ENCODE results near the gene CDK6.

CDK6 gene

DNA sequence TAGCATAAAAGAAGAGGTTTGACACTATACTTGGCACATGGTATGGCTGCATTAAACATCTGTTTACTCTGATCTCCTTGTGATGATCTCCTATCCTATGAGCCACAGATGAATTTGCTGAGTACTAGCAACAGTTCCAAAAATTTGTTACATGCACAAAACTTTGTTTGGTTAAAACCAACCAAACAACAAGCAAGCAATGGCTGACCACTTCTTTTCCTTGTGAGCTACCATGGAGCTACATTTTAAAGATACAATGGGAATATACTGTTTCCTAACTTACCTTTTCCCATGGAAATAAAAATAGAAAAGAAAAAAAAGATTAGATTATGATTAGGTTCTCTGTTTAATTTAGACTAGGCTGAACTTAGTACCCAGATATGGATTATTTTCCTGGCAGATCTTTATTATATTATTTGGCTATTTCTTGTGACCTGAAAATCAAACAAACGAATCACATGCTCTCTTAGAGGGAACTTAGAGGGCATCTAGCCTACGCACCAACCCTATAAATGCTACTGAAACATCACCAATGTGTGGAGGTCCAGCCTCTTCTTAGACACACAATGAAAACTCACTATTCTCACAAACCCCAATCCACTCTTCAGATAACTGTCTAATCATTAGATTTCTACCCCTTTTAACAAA is 166.0 kb downstream of the CDK6 start:
- H3K4me3 Mint-ChIP-seq, result no peak overlapping the region
- H3K4me1 Mint-ChIP-seq, result peaks cover 6% of the 10 kb centered on the region
- ATAC-seq (ENCODE audit: low read depth) (no peak), DNase-seq (ENCODE audit: low spot score in 2 of 2) (no peak)
- no peak overlapping the region for H3K27ac Mint-ChIP-seq
- no peaks in the 10 kb centered on the region for H3K27me3 Mint-ChIP-seq
- H3K36me3 Mint-ChIP-seq, result peaks cover 5% of the 10 kb centered on the region
- H3K9me3 Mint-ChIP-seq, result no peaks in the 10 kb centered on the region

DNA sequence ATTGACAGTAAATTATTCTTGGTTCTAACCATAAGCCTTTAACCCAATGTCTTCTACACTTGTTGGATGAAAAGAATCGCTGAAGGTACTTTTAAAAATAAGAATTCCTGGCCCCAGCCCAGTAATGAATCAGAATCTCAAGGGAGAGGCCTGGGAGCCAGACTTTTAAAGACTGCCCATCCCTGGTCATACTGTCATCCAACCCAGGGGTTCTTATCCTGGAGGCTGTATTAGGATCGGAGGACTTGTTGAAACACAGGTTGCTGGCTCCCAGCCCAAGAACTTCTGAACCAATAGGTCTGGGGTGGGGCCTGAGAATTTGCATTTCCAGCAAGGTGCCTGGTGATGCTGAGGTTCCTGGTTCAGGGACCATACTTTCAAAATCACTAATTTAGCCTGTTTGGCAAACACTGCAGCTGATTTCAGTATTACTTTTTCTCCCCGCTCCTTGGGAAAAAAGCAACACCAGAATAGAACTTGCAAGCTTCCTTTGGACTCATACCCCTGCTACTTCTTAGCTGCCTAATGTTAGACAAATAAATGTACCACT is 166.7 kb downstream of the CDK6 start:
- Mint-ChIP-seq H3K9me3 (no peaks in the 10 kb centered on the region), H3K36me3 (peaks cover 5% of the 10 kb centered on the region), H3K4me1 (peaks cover 6% of the 10 kb centered on the region), H3K27me3 (no peaks in the 10 kb centered on the region), H3K4me3 (no peak overlapping the region), H3K27ac (no peak overlapping the region)
- ATAC-seq (ENCODE audit: low read depth), result no peak
- DNase-seq (ENCODE audit: low spot score in 2 of 2), result no peak

DNA sequence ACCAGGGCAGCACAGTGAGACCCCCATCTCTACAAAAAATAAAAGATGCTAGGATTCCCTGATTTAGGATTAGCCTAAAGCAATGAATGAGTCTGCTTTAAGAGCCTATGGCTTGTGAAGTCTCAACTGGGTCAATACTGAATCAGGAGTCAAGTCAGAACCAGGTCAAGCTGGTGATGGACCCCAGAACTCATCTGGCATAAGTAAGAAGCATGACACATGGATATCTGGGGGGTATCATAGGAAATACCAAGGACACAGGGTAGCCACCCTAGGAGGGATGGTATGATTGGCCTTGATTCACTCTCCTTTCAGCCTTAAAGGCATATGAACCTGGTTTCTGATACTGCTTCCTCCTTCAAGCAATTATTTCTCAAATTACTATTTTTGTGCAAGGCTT is 167.8 kb downstream of the CDK6 start:
- peaks cover 3% of the 10 kb centered on the region for H3K4me1 Mint-ChIP-seq
- DNase-seq (ENCODE audit: low spot score in 2 of 2) (no peak), ATAC-seq (ENCODE audit: low read depth) (no peak)
- no peaks in the 10 kb centered on the region for H3K27me3 Mint-ChIP-seq
- no peak overlapping the region for H3K4me3 Mint-ChIP-seq
- H3K36me3 Mint-ChIP-seq, result peaks cover 3% of the 10 kb centered on the region
- no peaks in the 10 kb centered on the region for H3K9me3 Mint-ChIP-seq
- H3K27ac Mint-ChIP-seq, result no peak overlapping the region

DNA sequence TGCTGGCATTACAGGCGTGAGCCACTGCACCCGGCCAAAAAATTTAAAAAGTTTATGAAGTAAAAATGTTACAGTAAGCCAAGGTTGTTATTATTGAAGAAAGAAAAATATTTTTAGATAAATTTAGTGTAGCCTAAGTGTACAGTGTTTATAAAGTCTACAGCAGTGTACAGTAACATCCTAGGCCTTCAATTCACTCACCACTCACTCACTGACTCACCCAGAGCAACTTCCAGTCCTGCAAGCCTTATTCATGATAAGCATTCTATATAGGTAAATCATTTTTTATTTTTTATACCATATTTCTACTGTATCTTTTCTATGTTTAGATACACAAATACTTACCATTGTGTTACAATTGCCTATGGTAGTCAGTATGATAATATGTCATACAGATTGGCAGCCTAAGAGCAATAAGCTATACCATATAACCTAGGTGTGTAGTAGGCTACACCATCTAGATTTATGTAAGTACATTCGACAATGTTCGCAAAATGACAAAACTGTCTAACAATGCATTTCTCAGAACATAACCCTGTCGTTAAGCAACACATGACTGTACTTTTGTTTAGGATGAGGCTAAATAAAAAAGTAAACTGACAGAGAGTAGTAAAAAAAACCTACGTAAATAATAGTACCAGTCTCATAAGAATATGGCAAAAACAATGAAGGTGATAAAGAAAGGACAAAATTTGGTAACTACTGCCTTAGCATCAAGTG is 168.4 kb downstream of the CDK6 start:
- H3K36me3 Mint-ChIP-seq, result peaks cover 3% of the 10 kb centered on the region
- H3K9me3 Mint-ChIP-seq, result no peaks in the 10 kb centered on the region
- H3K27me3 Mint-ChIP-seq, result no peaks in the 10 kb centered on the region
- ATAC-seq (ENCODE audit: low read depth) (no peak), DNase-seq (ENCODE audit: low spot score in 2 of 2) (no peak)
- peaks cover 3% of the 10 kb centered on the region for H3K4me1 Mint-ChIP-seq
- H3K4me3 Mint-ChIP-seq, result no peak overlapping the region
- H3K27ac Mint-ChIP-seq, result no peak overlapping the region

DNA sequence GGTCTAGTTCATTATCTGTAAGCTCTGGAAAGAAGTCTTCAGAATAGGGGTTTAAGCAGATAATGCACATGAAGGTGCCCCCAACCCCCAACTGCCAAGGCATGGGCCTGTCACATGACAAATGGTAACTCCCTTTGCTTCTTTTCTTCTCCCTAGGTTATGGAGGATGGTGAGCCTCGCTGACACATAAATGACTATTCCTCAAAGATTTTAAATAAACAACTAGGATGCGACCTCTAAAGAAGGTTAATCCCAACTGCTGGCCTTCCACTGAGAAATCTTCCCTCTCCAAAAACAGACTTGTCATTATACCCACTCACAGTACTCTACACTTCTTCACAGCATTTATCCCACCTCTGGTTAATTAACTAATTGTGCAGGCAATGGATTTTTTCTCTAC is 170.4 kb downstream of the CDK6 start:
- ATAC-seq (ENCODE audit: low read depth), result no peak
- Mint-ChIP-seq H3K4me1 (peaks cover 3% of the 10 kb centered on the region), H3K27me3 (no peaks in the 10 kb centered on the region), H3K9me3 (no peaks in the 10 kb centered on the region), H3K27ac (no peak overlapping the region), H3K36me3 (peaks cover 3% of the 10 kb centered on the region), H3K4me3 (no peak overlapping the region)
- DNase-seq (ENCODE audit: low spot score in 2 of 2), result no peak

DNA sequence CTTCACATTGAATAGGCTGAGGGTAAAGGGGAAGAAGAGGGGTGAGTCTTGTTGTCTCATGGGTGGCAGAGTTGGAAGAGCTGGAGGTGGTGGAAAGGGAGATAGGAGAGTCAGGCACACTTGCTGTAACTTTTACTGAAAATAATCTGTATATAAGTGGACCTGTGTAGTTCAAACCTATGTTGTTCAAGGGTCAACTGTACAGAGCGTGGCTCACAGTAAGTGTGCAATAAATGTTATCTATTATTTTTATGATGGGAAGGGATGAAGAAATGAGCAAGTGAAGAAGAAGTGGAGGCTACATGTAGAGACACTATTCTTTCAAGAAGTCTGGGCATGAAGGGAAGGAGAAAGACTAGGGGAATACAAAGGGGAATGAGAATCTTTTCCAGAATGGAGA is 174.7 kb downstream of the CDK6 start:
- Mint-ChIP-seq H3K4me3 (no peak overlapping the region), H3K27me3 (no peaks in the 10 kb centered on the region), H3K9me3 (no peaks in the 10 kb centered on the region), H3K36me3 (peaks cover 8% of the 10 kb centered on the region), H3K27ac (no peak overlapping the region), H3K4me1 (peaks cover 3% of the 10 kb centered on the region)
- ATAC-seq (ENCODE audit: low read depth) (no peak), DNase-seq (ENCODE audit: low spot score in 2 of 2) (no peak)

DNA sequence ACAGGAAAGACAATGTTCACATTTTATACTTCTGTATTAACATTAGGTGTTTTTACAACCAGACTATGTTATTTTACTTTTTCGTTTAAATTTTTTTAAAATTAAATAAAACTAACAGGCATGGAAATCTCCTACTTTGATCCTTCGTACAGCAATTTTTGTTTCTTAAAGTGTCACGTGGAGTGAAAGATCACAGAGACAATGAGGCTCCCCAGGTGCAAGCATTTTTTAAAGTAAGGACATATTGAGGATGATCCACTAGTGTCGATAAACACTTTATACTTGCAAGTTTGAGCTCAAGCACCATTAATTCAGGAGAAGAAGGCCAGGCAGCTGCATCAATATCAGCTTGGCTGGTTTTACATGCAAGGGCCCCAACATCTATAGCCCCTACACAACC is 177.7 kb downstream of the CDK6 start:
- Mint-ChIP-seq H3K4me3 (no peak overlapping the region), H3K36me3 (peaks cover 8% of the 10 kb centered on the region), H3K9me3 (no peaks in the 10 kb centered on the region), H3K4me1 (peaks cover 3% of the 10 kb centered on the region), H3K27ac (no peak overlapping the region), H3K27me3 (no peaks in the 10 kb centered on the region)
- DNase-seq (ENCODE audit: low spot score in 2 of 2) (no peak), ATAC-seq (ENCODE audit: low read depth) (no peak)

DNA sequence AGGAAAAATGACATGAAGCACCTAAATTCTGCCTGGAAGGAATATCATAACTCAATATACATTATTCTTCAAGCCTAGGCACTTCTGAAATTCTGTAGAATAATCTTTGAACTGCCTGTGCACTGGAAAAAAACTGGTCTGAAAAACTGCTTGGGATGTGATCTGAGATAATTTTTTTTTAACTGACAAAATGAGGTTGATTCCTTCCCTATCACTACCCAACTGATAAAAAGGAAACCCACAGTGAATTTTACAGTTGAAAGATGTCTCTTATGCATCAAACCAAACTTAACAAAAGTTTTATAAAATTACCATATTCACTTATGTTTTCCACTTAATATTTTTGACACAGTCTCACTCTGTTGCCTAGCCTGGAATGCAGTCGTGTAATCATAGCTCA is 179.0 kb downstream of the CDK6 start:
- peaks cover 8% of the 10 kb centered on the region for H3K36me3 Mint-ChIP-seq
- ATAC-seq (ENCODE audit: low read depth), result no peak
- no peaks in the 10 kb centered on the region for H3K27me3 Mint-ChIP-seq
- no peak for DNase-seq (ENCODE audit: low spot score in 2 of 2)
- H3K4me3 Mint-ChIP-seq, result no peak overlapping the region
- no peak overlapping the region for H3K27ac Mint-ChIP-seq
- H3K4me1 Mint-ChIP-seq, result peaks cover 3% of the 10 kb centered on the region
- H3K9me3 Mint-ChIP-seq, result no peaks in the 10 kb centered on the region

DNA sequence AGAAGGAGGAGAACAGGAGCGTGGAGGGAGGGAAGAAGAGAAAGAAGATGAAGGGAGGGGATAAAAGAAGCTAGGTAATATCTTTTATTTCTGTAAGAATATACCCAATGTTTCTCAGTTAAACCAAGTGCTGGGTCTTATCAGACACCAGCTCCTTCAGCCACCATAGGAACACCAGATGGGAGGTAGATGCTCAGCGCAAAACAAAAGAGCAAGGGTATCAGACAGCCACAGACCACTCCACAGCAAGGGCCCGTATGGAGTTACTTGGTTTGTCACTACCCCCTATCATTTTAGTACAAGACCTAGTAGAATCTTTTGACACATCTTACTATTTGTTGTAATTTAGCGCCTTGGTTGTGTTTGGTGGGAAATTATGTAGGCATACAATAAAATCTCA is 180.3 kb downstream of the CDK6 start:
- Mint-ChIP-seq H3K4me1 (peaks cover 3% of the 10 kb centered on the region), H3K27ac (no peak overlapping the region), H3K9me3 (no peaks in the 10 kb centered on the region)

DNA sequence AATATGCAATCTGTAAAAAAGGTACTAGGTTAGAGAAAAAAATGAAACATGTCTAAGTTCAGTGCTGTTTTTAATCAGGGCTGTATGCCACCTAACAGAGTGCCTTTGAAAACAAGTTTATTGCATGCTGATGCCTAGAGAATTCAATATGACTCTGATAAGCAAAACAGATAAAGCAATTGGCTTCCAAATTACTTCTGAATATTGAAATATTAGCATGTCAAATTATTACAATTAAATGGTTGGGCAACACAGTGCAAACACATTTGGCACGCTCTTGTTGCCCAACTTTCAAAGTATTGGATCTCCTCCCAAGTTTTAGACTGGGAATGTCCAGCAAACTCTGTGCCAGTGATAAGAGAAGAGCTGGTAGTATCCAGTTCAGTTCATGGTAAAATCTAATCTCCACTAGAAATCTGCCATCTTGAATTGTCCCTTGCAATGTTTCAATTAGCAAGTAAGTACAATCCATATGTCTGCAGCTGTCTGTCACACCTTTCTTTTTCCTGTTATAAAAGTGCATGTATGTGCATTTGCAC is 181.0 kb downstream of the CDK6 start:
- Mint-ChIP-seq H3K27me3 (no peaks in the 10 kb centered on the region), H3K4me3 (no peak overlapping the region), H3K36me3 (peaks cover 8% of the 10 kb centered on the region), H3K9me3 (no peaks in the 10 kb centered on the region), H3K27ac (no peak overlapping the region), H3K4me1 (peaks cover 3% of the 10 kb centered on the region)
- no peak for DNase-seq (ENCODE audit: low spot score in 2 of 2)
- no peak for ATAC-seq (ENCODE audit: low read depth)

More for the DNA sequence above, 180.3 kb downstream of the CDK6 start:
- H3K4me3 Mint-ChIP-seq, result no peak overlapping the region
- ATAC-seq (ENCODE audit: low read depth), result no peak
- peaks cover 8% of the 10 kb centered on the region for H3K36me3 Mint-ChIP-seq
- H3K27me3 Mint-ChIP-seq, result no peaks in the 10 kb centered on the region
- no peak for DNase-seq (ENCODE audit: low spot score in 2 of 2)

DNA sequence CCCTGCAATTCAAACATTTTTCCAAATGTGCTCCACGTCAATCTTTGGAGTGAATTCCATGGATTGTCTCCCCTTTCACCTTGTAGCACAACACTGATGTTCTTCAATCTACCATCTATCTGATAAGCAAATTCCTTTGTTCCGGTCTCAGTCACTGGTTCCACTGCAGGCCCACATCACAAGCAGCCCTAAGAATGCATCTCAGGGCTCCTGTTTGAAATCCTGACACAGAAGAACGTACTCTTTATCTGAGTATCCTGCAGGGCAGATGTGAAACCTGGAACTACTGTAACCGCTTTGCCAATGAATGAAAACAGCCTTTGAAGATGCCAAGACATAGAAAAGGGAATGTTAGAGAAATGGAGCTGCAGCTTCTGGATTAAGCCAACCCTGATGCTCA is 183.2 kb downstream of the CDK6 start:
- DNase-seq (ENCODE audit: low spot score in 2 of 2), result no peak
- H3K4me3 Mint-ChIP-seq, result no peak overlapping the region
- H3K4me1 Mint-ChIP-seq, result peaks cover 1% of the 10 kb centered on the region
- H3K27ac Mint-ChIP-seq, result no peak overlapping the region
- no peak for ATAC-seq (ENCODE audit: low read depth)
- no peaks in the 10 kb centered on the region for H3K9me3 Mint-ChIP-seq
- no peaks in the 10 kb centered on the region for H3K36me3 Mint-ChIP-seq
- H3K27me3 Mint-ChIP-seq, result no peaks in the 10 kb centered on the region

DNA sequence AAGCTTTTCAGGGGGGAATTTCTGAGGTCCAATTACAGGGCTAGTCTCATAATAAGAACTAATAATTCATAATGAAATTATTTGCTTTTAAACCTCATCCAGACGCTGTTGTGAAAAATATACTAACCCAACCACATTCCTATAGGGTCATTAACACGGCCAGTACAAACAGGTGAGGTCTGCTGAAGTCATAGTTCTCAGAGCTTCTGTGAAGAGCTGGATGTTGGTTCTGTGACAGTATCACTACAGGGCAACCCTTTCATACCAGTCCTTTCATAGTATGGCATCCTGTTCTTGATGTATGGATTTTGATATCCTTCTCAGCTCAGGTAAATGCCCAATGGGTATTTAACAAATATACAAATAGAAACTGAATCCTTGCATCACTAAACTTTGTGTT is 183.8 kb downstream of the CDK6 start:
- ATAC-seq (ENCODE audit: low read depth) (no peak), DNase-seq (ENCODE audit: low spot score in 2 of 2) (no peak)
- peaks cover 6% of the 10 kb centered on the region for H3K4me1 Mint-ChIP-seq
- no peaks in the 10 kb centered on the region for H3K9me3 Mint-ChIP-seq
- no peaks in the 10 kb centered on the region for H3K36me3 Mint-ChIP-seq
- no peak overlapping the region for H3K27ac Mint-ChIP-seq
- H3K4me3 Mint-ChIP-seq, result no peak overlapping the region
- H3K27me3 Mint-ChIP-seq, result no peaks in the 10 kb centered on the region

DNA sequence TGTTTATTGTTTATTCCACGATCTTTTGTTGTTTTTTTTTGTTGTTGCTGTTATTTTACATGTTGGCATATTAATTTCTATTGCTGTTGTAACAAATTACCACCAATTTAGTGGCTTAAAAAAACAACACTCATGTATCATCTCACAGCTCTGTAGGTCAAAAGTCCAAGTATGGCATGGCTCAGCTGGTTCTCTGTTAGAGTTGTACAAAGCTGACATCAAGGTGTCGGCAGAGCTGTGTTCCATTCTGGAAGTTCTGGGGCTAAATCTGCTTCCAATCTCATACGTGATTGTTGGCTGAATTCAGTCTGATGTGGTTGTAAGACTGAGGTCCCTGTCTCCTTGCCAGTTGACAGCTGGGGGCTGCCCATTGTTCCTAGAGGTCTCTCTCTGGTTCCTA is 186.0 kb downstream of the CDK6 start:
- Mint-ChIP-seq H3K36me3 (no peaks in the 10 kb centered on the region), H3K4me1 (peaks cover 19% of the 10 kb centered on the region)

DNA sequence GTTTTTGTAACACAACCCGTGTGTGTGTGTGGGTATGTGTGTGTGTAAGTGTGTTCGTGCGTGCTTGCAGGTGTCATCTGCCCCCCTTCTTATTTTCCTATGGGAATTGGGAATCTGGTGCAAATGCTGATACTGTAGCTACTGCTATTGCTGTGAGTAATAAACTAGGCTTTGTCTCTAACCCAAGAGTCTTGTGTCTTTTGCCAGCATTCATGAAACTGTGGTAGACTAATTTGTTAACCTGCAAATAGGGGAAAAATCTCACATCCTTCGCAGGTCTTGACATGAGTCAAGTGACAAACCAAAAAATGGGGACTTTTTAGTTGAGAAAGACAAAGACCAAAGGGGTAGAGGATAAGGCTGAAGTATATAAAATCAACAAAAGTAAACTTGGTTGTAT is 188.3 kb downstream of the CDK6 start:
- H3K36me3 Mint-ChIP-seq, result no peaks in the 10 kb centered on the region
- no peak overlapping the region for H3K27ac Mint-ChIP-seq
- no peaks in the 10 kb centered on the region for H3K9me3 Mint-ChIP-seq
- no peak overlapping the region for H3K4me3 Mint-ChIP-seq
- DNase-seq (ENCODE audit: low spot score in 2 of 2) (no peak), ATAC-seq (ENCODE audit: low read depth) (no peak)
- H3K4me1 Mint-ChIP-seq, result peaks cover 19% of the 10 kb centered on the region
- H3K27me3 Mint-ChIP-seq, result no peaks in the 10 kb centered on the region

More for the DNA sequence above, 186.0 kb downstream of the CDK6 start:
- ATAC-seq (ENCODE audit: low read depth) (no peak), DNase-seq (ENCODE audit: low spot score in 2 of 2) (no peak)
- H3K9me3 Mint-ChIP-seq, result no peaks in the 10 kb centered on the region
- H3K27me3 Mint-ChIP-seq, result no peaks in the 10 kb centered on the region
- no peak overlapping the region for H3K4me3 Mint-ChIP-seq
- H3K27ac Mint-ChIP-seq, result no peak overlapping the region

Data from memory B cell (primary cell).